C4-2B (cell line): ENCODE measurements around the gene ATXN2.
"Not testable (repeated sequence)": the region's sequence is repeated elsewhere in the genome, so short reads cannot be mapped to it uniquely, and the experiment has no call there.

ENCODE experiments used
- H3K27ac ChIP-seq: fragments of 450-650 bp; 2 replicates; pipeline ENCODE4 v1.5.1; 2017
- CTCF ChIP-seq: fragments of 450-650 bp; conservative IDR thresholded peaks from 2 replicates; pipeline ENCODE4 v1.5.1; 2017; ENCODE audit warnings: mild to moderate bottlenecking
- ZFX ChIP-seq: fragments of 450-650 bp; IDR thresholded peaks from 2 replicates; pipeline ENCODE4 v1.6.1; 2017

Gene ATXN2

GRCh38 chr12:111557271-111558106 lies 41.6 kb downstream of the ATXN2 start:
- TF ChIP-seq ZFX (no peak), CTCF (no peak)
- H3K27ac ChIP-seq = no peak overlapping the region

GRCh38 chr12:111556676-111557075 lies 42.4 kb downstream of the ATXN2 start:
- no peak for TF ChIP-seq ZFX
- TF ChIP-seq CTCF = no peak
- no peak overlapping the region; the same call in 1 of the 2 replicates for H3K27ac ChIP-seq

GRCh38 chr12:111555313-111555712 lies 43.8 kb downstream of the ATXN2 start:
- not testable (repeated sequence) for H3K27ac ChIP-seq

GRCh38 chr12:111546758-111547383 lies 52.2 kb downstream of the ATXN2 start:
- no peak for TF ChIP-seq ZFX
- no peak for TF ChIP-seq CTCF
- H3K27ac ChIP-seq = no peak overlapping the region

- TF ChIP-seq ZFX = no peak
- no peak for TF ChIP-seq CTCF
- no peak overlapping the region for H3K27ac ChIP-seq
Measured at GRCh38 chr12:111546171-111546570, 52.9 kb downstream of the ATXN2 start.

- TF ChIP-seq CTCF = no peak
- no peak for TF ChIP-seq ZFX
Measured at GRCh38 chr12:111544032-111544431, 55.1 kb downstream of the ATXN2 start.

GRCh38 chr12:111532751-111533150 lies 66.4 kb downstream of the ATXN2 start:
- TF ChIP-seq ZFX (no peak), CTCF (no peak)
- H3K27ac ChIP-seq = no peak overlapping the region

More at GRCh38 chr12:111544032-111544431, 55.1 kb downstream of the ATXN2 start:
- no peak overlapping the region for H3K27ac ChIP-seq
